ENCODE results near the gene RRP9.
A peak's percentile ranks its signal among the peaks of the same experiment; 100 is the strongest.
"Not testable (repeated sequence)": the region's sequence is repeated elsewhere in the genome, so short reads cannot be mapped to it uniquely, and the experiment has no call there.

The RRP9 gene, protein sequence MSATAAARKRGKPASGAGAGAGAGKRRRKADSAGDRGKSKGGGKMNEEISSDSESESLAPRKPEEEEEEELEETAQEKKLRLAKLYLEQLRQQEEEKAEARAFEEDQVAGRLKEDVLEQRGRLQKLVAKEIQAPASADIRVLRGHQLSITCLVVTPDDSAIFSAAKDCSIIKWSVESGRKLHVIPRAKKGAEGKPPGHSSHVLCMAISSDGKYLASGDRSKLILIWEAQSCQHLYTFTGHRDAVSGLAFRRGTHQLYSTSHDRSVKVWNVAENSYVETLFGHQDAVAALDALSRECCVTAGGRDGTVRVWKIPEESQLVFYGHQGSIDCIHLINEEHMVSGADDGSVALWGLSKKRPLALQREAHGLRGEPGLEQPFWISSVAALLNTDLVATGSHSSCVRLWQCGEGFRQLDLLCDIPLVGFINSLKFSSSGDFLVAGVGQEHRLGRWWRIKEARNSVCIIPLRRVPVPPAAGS

DNA sequence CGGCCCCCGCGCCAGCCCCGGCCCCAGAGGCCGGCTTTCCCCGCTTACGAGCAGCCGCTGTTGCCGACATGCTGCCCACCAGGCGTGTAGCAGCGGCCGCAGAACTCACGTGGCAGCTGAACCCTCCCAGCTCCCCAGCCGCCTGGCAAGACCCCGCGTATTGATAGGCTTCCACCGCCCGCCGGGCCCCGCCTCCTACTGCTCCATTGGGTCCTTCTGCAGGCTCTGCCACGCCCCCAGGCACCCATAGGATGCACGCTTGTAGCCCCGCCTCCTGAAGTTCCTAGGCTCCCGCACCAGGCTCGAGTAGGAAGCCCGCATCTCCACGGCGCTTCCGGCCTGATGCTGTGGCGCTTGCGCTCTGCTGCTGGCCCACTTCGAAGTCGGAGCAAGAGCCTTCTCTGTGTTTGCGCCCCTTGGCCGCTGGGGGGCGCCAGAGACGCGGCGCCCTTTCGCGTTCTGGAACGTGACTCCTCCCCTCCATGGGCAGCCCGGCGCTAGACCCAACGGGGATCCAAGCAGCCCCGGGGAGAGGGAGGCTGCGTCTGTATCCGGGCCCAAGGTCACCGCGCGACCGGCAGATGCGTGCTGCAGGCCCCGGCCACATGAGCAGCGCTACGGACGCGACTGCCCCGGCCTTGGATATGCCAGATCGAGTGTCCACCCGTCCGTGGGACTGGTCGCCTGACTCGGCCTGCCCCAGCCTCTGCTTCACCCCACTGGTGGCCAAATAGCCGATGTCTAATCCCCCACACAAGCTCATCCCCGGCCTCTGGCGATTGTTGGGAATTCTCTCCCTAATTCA is at the start of gene RRP9, which contains the start of gene PARP3:
Gene RRP9 (minus strand): TSS at position 107 of the 805 bp plus-strand sequence. CDS start 37 bp downstream, at position 70.
Gene PARP3 (plus strand): TSS at position 566 of the 805 bp plus-strand sequence. CDS start 993 bp downstream, outside the sequence.
- DNase-seq (ENCODE audit: low spot score), result peak; percentile 100

DNA sequence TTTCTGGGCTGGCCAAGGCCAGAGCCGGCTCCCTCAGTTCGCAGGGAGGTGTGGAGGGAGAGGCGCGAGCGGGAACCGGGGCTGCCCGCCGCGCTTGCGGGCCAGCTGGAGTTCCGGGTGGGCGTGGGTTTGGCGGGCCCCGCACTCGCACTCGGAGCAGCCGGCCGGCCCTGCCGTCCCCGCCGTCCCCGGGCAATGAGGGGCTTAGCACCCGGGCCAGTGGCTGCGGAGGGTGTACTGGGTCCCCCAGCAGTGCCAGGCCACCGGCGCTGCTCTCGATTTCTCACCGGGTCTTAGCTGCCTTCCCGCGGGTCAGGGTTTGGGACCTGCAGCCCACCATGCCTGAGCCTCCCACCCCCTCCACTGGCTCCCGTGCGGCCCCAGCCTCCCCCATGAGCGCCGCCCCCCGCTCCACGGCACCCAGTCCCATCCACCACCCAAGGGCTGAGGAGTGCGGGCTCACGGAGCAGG is 48.8 kb upstream of the RRP9 start:
- not testable (repeated sequence) for DNase-seq (ENCODE audit: low spot score)

DNA sequence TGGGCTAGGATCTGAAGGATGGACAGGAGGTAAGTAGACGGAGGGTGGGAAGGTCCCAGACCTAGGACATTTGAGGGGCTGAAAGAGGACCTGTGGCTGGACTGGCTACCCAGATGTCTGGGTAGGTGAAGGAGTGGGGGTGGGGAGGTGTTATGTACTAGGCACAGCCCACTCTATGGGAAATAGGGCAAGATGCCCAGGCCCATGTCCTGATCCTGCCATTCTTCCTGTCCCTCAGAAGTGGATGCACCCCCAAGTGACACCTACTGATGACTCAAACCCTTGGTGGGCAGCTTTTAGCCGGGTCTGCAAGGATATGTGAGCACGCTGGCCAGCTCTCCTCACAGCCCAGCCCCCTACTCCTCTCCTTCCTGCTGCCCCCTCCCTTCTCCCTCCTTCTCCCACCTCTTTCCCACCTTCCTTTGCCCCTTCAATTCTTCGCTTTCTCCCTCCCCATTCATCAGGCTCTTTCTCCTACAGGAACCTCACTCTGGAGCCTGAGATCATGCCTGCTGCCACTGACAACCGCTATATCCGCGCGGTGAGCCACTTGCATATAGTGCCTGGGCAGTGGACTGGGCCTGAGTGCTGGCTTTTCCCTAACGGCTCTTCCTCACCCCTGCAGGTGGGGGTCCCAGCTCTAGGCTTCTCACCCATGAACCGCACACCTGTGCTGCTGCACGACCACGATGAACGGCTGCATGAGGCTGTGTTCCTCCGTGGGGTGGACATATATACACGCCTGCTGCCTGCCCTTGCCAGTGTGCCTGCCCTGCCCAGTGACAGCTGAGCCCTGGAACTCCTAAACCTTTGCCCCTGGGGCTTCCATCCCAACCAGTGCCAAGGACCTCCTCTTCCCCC is 46.8 kb upstream of the RRP9 start:
- no peak for DNase-seq (ENCODE audit: low spot score)

DNA sequence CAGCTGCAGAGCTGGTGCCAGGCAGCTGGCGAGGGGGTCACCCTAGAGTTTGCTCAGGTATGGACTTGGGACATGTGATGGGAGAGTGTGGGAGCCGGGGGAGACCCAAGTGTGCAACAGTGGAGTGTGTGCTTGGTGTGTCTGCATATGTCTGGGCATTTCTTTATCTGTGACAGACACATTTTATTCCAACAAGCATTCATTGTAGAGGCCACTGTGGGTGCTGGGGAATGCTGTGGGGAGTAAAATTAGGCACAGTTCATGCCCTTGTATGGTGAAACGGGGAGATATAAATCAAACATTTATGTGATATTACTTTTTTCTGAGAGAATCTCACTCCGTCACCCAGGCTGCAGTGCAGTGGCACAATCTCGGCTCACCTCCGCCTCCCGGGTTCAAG is 45.9 kb upstream of the RRP9 start:
- DNase-seq (ENCODE audit: low spot score), result no peak

DNA sequence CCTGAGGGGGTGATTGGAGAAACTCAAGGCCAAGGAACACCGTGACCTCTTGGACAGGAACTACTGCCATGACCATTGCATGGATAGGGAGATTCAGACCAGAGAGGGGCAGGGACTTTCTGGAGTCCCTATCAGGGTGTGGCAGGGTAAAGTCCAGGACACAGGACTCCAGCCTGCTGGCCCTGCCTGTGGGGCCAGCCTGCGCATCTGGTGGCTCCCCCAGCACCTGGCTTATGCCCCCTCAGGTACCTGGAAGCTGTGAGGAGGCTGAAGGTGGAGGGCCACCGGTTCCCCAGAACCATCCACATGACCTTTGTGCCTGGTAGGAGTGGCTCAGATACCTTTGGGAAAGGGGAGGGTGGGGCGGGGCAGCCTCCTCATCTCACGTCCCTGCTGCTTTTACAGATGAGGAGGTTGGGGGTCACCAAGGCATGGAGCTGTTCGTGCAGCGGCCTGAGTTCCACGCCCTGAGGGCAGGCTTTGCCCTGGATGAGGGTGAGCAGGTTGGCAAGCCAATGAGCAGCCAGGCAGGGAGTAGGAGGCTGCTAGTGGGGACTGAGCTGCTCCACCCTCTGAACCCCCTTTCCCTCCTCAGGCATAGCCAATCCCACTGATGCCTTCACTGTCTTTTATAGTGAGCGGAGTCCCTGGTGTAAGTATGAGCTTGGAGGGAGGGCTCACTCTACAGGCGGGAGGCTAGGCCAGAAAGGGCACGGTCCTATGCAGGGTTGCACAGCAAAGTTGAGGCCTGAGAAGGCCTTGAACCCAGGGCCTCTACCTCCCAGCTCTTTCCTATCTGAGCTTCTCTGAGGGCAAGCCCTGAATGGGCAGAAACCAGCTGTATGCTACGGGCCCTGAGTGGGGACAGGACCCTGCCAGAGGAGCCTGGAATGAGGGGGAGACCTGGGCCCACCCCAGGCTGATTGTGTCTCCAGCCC is 44.6 kb upstream of the RRP9 start:
- DNase-seq (ENCODE audit: low spot score), result no peak

DNA sequence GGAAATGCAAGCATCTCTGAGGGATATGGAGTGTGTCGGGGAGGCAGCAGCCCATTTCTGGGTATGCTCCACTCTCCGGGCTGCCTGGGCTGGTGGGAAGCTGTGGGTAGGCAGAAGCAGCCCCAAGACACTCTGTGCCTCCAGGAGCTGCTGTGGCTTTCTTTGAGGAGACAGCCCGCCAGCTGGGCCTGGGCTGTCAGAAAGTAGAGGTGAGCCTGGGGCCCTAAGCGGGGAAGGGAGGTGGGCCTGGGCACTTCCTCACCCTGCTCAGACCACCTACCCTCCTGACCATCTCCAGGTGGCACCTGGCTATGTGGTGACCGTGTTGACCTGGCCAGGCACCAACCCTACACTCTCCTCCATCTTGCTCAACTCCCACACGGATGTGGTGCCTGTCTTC is 43.4 kb upstream of the RRP9 start:
- no peak for DNase-seq (ENCODE audit: low spot score)

DNA sequence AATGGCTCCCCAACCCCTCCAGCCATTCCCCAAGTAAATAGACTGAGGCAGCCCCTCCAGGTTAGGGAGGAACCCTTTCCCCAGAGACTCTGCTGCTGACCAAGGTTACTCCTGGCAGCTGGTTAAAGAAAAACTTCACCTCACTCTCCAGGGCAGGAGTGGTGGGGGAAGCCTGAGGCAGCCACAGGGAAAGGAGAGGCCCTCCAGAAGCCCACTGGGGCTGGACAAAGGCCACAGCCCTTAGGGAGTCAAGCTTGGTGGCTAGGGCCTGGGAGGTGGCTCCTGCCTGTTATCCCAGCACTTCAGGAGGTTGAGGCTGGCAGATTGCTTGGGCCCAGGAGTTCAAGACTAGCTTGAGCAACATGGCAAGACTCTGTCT is 42.6 kb upstream of the RRP9 start:
- no peak for DNase-seq (ENCODE audit: low spot score)

DNA sequence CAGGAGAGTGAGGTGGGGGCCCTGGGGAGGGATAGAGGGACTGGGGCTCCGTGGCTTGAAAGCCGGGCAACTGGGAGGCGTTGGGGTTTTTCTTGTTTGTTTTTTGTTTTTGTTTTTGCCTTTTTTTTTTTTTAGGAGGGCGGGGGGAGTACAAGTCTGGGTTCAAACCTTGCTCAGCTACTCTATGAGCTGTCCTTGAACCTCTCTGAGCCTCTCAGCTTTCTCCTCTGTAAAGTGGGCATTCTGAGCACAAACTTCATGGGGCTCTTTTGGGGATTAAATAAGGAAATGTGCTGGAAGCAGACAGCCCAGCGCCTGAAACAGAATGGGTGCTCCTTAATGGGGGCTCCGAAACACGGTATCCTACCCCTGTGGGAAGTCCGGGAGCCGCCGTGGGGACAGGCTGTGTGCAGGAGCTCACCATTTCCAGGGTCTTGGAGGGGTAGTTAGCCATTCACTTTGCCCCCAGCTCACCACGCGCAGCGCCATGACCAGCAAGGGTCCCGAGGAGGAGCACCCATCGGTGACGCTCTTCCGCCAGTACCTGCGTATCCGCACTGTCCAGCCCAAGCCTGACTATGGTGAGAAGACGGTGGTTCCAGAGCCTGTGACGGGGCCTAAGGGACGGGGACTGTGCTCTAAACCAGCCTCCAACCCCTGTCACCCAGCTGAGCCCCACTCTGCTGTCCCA is 42.0 kb upstream of the RRP9 start:
- DNase-seq (ENCODE audit: low spot score), result no peak

DNA sequence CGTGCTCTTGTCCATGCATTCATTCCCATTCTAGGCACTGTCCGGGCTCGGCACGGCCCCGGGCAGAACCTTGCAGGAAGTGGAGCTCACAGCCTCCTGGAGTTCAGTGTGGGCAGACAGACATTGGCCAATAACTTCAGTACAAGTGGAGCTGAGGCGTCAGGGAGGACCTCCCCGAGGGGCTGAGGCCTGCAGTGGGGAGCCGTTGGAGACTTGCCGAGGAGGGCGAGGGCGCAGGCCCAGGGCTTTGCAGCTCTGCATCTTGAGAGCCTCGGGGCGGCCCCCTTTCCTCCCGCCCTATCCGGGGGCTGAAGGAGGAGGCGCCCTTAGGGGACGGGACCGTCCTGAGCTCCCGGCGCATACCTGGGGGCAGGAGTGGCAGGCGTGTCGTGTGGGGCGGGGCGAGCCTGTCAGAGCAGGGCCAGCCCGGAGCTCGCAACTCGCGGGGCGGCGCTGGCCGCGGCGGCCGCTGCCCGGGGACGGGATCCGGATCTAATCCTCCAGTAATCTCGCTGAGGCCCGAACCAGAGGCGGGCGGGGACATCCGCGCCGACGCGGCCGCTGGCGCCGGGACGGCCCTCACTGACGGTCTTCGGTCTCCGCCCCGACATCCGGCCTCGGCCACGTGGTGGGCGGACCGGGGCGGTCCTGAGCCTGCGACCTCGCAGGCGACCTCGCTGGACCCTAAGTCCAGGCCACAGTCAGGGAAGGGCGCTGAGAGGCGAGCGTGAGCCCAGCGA is 41.3 kb upstream of the RRP9 start, which contains the start of gene ACY1:
Gene ACY1 (plus strand): TSS at position 698 of the 740 bp plus-strand sequence. CDS start 530 bp downstream, outside the sequence.
- DNase-seq (ENCODE audit: low spot score), result peak; percentile 56

DNA sequence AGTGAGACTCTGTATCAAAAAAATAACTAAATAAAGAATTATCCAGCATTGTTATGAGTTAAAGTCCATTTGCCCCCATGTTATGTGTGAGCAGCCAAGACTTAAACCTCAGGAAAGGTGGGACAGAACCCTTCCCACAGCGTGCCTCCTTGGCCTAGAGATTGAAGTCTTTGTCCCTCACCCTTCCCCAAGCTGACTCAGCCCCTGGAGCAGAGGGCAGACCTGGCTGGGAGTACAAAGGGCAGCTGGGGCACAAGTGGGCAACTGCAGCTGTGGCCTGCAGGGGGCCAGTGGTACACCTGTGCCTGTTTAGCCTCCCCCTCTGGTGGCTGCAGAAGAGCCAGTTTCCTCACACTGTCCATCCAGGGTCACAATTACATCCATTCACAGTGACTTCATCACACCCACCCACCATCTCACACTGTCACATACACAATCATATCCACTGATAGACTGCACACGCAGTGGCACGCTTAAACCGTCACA is 40.7 kb upstream of the RRP9 start:
- DNase-seq (ENCODE audit: low spot score), result no peak

DNA sequence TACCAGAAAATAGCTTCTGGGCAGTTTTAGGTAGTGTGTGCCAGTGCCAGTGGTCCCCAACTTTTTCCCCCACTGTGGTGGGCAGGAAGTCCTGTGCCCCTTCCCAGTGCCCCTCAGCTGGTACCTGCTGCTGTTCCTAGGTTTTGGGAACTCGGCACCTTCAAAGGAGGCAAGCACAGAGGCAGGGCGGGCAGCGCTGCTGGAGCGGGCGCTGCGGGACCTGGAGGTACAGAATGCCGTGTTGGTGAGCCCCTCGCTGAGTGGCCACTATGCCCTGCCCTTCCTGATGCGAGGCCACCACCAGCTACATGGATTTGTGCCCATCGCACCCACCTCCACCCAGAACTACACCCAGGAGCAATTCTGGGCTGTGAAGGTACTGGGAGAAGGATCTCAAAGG is 38.5 kb upstream of the RRP9 start:
- no peak for DNase-seq (ENCODE audit: low spot score)

DNA sequence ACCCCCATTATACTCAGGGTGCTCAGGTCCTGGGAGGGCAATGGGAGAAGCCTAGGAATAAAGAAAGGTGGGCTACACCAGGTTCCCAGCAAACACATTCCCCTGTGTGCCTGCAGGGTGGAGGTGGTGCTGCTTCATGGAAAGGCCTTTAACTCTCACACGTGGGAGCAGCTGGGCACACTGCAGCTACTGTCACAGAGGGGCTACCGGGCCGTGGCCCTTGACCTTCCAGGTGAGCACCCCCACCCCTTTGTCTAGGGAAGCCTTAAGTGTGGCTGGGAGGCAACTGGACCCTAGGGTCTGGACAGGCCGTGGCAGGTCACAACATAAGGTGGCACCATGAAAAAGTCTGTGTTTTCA is 36.4 kb upstream of the RRP9 start:
- DNase-seq (ENCODE audit: low spot score), result no peak

DNA sequence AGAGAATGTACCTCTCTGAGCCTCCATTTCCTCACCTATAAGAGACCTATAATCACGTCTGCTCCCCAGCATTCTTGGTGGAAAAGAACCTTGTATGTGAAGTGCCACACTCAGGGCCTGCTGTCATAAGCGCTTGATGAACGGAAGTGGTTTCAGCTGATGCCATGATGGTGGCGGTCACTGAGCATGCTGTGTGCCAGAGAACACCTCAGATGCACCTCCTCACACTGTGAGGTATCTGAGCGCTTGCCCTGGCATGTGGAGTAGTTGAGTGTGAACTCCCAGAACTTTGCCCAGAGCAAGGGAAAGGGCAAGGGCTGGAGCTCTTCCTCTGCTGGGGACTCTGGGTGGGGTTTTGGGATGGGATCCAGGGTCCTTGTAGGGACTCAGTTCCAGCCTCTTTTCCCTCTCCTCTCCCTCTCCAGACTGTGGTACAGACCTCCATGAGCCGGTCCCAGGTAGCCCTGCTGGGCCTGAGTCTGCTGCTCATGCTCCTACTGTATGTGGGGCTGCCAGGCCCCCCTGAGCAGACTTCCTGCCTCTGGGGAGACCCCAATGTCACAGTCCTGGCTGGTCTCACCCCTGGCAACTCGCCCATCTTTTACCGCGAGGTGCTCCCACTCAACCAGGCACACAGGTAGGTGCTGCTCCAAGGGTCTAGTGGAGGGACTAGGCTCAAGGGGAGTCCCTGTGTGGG is 35.9 kb upstream of the RRP9 start:
- DNase-seq (ENCODE audit: low spot score), result peak; percentile 44

DNA sequence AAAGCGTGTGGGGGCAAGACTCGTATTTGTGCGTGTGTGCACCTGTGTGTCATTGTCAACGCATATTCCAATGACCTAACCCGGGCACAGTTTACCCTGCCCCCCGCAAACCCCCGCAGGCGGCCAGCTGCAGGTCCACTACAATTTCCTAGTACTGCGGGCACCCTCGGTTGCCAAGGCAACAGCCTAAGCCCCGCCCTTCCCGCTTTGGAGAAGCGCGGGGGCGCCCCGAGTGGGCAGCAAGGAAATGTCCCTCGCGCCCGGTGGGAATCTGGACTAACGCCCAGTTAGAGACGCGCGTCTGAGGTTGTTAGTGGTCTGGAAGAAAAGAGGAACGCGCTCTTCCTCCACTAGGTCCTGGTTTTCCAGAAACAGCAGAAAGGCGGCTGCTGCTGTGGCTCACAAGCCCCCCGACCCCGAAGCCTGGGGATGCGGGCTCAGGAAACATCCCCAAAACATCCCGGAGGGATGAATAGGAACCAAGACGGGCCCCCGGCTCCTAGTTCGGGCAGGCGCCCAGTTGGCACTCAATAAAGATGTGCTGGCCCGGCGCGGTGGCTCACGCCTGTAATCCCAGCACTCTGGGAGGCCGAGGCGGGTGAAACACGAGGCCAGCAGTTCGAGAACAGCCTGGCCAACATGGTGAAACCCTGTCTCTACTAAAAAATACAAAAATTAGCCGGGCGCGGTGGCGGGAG is 34.3 kb upstream of the RRP9 start:
- peak; percentile 16 for DNase-seq (ENCODE audit: low spot score)

DNA sequence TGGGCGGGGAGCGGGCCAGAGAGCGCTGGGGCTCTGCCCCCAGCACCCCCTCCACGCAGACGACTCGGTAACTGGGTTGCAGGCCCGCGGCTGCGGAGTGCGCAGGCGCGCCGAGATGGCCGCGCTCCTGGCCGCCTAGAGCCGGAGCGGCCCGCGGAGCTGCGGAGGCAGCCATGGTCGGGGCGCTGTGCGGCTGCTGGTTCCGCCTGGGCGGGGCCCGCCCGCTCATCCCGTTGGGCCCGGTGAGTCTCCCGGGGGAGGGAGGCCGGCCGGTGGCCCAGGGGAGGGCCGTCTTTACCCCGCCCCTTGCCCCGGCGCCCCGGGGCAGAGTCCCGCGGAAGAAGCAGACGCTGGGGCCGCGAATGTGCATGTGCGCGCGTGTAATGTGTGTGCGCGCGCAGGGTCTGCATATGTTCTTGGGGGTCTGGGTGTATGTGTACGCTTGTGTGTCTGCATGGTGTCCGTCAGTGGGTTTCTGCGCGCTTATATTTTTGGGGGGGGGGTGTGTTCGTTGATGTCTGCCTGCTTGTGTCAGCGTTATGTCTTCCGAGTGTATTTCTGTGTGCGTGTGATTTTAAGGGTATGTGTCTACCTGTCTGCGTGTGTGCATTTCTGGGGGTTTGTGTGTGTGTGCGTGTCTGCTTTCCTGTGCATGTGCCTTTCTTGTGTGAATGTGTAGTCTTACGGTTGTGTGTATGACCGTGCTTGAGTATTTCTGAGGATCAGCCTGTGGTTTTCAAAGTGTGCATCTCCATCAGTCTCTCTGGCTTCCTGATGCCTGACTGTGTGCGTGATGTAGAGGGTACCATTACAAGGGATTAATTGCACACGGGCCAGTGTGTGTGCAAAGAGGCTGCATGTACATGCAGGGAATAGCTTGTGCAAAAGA is 33.5 kb upstream of the RRP9 start, which contains the start of gene ABHD14A:
Gene ABHD14A (plus strand): TSS at position 102 of the 889 bp plus-strand sequence. CDS start 72 bp downstream, at position 174.
- peak; percentile 73 for DNase-seq (ENCODE audit: low spot score)

DNA sequence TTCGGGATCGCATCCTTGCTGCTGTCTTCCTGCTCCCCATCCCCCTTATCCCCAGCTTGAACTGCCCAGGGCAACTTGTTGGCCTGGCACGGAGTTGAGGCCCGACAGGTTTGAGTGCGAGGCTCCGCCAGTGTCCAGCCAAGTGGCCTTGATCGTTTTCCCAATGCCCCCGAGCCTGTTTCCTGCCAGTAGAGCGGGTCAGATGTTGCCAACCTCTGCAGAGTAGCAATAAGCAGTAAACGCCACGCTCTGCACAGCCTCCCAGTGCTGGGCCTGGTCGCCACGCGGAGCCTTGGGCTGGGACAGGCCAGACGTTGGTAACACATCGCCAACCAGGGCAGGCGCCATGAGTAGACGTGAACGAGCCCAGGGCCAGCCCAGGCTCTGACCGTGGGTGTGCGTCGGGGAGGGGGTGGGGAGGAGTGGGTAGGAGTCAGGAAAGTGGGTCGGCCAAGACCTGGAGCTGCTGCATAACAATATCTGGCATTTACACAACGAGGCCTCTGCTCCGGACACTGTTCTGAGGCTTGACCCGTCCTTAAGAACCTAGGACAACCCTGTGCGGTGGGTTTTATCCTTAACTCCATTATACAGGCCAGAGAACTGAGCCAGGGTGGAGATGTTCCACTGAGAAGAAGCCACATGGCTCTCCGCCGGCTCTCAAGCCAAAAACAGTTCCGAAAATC is 32.7 kb upstream of the RRP9 start:
- DNase-seq (ENCODE audit: low spot score), result no peak

All from CD4-positive, alpha-beta T cell treated with Interleukin-2 at 100 ng/mL for 4 hours (primary cell).